ENCODE data around the gene MGLL.

The MGLL gene

DNA sequence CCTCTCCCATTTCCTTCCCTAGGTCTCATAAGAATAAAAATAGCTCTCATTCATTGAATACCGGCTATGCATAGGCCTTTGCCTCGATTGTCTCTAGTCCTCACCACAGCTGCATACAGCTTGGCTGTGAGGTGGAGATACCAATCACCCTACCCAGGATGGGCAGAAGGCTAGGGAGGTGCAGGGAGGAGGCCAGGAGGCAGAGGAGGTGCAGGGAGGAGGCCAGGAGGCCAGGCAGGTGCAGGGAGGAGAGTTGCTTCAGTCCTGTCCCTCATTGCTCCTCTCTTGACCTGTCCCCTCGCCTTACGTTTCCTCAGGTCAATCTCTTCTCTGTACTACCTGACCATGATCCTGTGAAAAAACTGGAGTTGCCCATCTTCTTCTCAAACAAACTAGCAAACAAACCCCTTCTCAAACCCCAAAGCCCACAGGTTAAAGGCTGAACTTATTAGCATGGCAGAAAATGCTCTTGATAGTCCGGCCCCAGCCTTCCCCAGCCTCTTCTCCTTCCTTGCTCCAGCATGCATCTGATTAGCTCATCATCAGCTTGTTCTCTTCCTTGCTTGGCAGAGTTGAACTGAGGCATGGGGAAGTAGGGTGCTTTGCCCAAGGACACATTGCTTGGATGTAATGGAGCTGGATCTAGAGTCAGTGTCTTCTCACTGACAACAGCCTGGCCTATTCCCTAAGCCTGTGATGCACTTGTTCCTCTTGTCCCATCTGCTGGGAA is 177.5 kb downstream of the MGLL start:
- in situ Hi-C loops (cut with MboI; ENCODE audit: low sequenced_read_pairs): no loop called here

DNA sequence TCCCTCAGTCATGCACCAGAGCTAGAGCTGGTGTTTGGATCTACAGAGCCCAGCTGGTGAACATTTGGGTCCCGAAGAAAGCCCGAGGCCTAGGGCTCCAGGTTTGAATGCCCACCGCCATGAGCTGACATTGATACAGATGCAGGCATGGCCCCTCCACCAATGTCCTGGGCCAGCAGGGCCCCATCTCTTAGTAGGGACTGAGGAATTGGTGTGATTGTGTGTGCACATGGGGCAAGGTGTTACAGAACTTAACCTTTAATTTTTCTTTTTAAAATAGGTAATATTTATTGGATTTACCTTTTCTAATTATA is 182.3 kb downstream of the MGLL start:
- in situ Hi-C loops (cut with MboI; ENCODE audit: low sequenced_read_pairs): no loop called here

DNA sequence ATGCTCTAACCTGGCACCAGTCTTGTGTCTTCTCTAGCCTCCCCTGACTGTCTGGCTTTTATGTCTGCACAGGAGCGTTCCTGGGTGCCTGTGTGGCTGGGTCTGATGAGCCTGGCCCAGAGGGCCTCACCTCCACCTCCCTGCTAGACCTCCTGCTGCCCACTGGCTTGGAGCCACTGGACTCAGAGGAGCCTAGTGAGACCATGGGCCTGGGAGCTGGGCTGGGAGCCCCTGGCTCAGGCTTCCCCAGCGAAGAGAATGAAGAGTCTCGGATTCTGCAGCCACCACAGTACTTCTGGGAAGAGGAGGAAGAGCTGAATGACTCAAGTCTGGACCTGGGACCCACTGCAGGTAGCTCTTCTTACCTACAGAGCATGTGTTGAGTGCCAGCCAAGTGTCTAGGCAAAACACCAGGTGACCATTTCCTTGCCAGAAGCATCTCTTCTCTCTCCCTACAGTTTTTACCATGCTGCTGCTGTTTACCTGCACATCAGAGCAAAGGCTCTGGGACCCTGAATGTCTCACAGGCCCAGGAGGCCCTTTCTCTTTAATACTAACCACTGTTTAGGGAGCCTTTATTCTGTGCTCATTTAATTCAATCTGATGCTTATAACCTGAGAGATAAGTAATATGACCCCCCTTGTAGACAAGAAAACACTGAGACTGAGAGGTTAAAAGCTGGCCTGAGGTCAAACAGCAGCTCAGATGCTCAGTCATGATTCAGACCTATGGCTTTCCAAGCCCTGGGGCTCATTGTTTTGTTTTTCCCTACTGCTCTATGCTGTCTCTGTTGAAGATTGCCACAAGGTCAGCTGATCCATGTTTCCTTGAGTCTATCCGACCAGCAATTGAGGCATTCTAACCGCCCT is 182.9 kb downstream of the MGLL start:
- in situ Hi-C loops (cut with MboI; ENCODE audit: low sequenced_read_pairs): no loop called here

Data from HL-60/S4 (cell line).